Adrenal gland (tissue), 12 donors: ENCODE data around the gene SAMD15. TPM values are rescaled to one million over a fixed set of nuclear protein-coding genes. Genes with fewer than 3 reads are reported as not detected.

Experiments used
- DNase-seq, 7 donors: peaks; one replicate each; pipeline ENCODE4 v3.0.0-alpha.2; 2019 to 2020
- H3K27ac ChIP-seq, 5 donors: fragments of 200-600 bp; sonication (generic) in 4 of 5; 1 replicate in 3 of 5; 2 replicates in 2 of 5; pipeline versions ENCODE4 v1.5.1 to v1.8.0; 2016 to 2020; ENCODE audit warnings: mild to moderate bottlenecking in 1 of 5
- H3K27me3 ChIP-seq: fragments of 200-600 bp; 2 replicates; pipeline ENCODE4 v1.8.0; 2021
- H3K36me3 ChIP-seq, 2 donors: fragments of 200-600 bp; replicated peaks in 1 of 2; 1 replicate in 1 of 2; 2 replicates in 1 of 2; pipeline versions ENCODE4 v1.5.1 to v1.8.0; 2018 to 2022
- H3K4me1 ChIP-seq, 2 donors: fragments of 200-600 bp; replicated peaks in 1 of 2; 1 replicate in 1 of 2; 2 replicates in 1 of 2; pipeline versions ENCODE4 v1.5.1 to v1.8.0; 2018 to 2021
- H3K4me3 ChIP-seq, 4 donors: fragments of 200-600 bp; sonication (generic) in 3 of 4; one replicate each; pipeline ENCODE4 v1.5.1; 2016 to 2018
- H3K9me3 ChIP-seq, 3 donors: fragments of 200-600 bp; sonication (generic) in 1 of 3; replicated peaks in 1 of 3; 1 replicate in 2 of 3; 2 replicates in 1 of 3; pipeline versions ENCODE4 v1.5.1 to v1.8.0; 2016 to 2021
- CTCF ChIP-seq, 6 experiments: fragments of 450-650 bp in 4 of 6; fragments of 200-600 bp in 2 of 6; sonication (generic) in 1 of 6; IDR thresholded peaks; 1 replicate in 5 of 6; 2 replicates in 1 of 6; pipeline versions ENCODE4 v1.5.1 to v1.8.0; 2016 to 2021; ENCODE audit warnings: antibody characterized with exemption in 6 of 6, mild to moderate bottlenecking in 2 of 6, moderate library complexity in 1 of 6
- POLR2A ChIP-seq, 2 donors: fragments of 450-650 bp; IDR thresholded peaks; one replicate each; pipeline ENCODE4 v1.6.1; 2017; ENCODE audit warnings: antibody characterized with exemption in 2 of 2, mild to moderate bottlenecking in 2 of 2, moderate library complexity in 1 of 2
- WGBS, 4 donors: extraction: QIAGEN DNeasy Blood & Tissue Kit in 2 of 4; methylation state at CpG; one replicate each; pipeline versions ENCODE4 v1.1.5 to v1.1.7; 2013 to 2017; 5-methylcytosine and 5-hydroxymethylcytosine counted together
- intact Hi-C, 2 donors: fragments of 100-400 bp; cut with DNase I; formaldehyde crosslinking; loops; one replicate each; pipeline versions ENCODE4 v1.14.1 to v1.15.0; 2022 to 2023
- polyA plus RNA-seq, 3 donors: library from polyadenylated mRNA; stranded (reverse); fragments of 200-250 nt in 2 of 3; fragments of 350-450 nt in 1 of 3; fragmentation: Illumina TruSeq in 1 of 3; extraction: RNeasy Lipid Tissue Mini Kit (QIAGEN cat#74804) in 1 of 3; gene quantifications; one replicate each; pipeline ENCODE4 v1.2.3, GENCODE V29; 2013 to 2014
- total RNA-seq, 9 donors: library from RNA; depleted of rRNA in 4 of 9; stranded (reverse); fragments of >200 nt in 4 of 9; fragments of 120-200 nt in 1 of 9; fragmentation: NEBNext Ultra II Directional in 1 of 9; extraction: Animal tissue kit (Norgen Biotek cat#: 25700) in 1 of 9; gene quantifications; one replicate each; pipeline versions ENCODE4 v1.1.0 to v1.2.4, GENCODE V29; 2013 to 2023
- donor health status: healthy with polysubstance abuse.
- donor health status: Bipolar disorder and iron deficiency.
- donor health status: DM: yes; HTN: yes; CAD: no.
- donor health status: DM: no; HTN: no; CAD: no.
- donor health status: DM: no; HTN: no; CAD: no.
- donor health status: DM: yes; HTN: yes; CAD: no.

Gene SAMD15
- total and polyA plus RNA-seq, 12 donors: 0.24 to 4.6 (median 1.5) TPM

- H3K27me3 ChIP-seq: no peaks in the 10 kb centered on the region
- TF ChIP-seq CTCF (IDR thresholded peaks at IDR 0.05) (no peak), POLR2A (IDR thresholded peaks at IDR 0.05) (no peak)
Measured at GRCh38 chr14:77342726-77343397, 34.3 kb upstream of the SAMD15 start.

GRCh38 chr14:77343662-77344061, 33.5 kb upstream of the SAMD15 start:
- no peak for TF ChIP-seq CTCF (IDR thresholded peaks at IDR 0.05)
- TF ChIP-seq POLR2A (IDR thresholded peaks at IDR 0.05): no peak
- DNase-seq: no peak
- Histone ChIP-seq H3K4me3 (no peak overlapping the region), H3K4me1 (no peaks in the 10 kb centered on the region), H3K9me3 (no peaks in the 10 kb centered on the region), H3K27ac (no peak overlapping the region), H3K36me3 (peaks cover 0 to 17% of the 10 kb centered on the region in 2 donors), H3K27me3 (no peaks in the 10 kb centered on the region)
- WGBS, 4 donors: 84 to 93% (median 91%) methylated on average over 2 of the region's 2 CpGs
- intact Hi-C loops: no loop called here

More at GRCh38 chr14:77342726-77343397, 34.3 kb upstream of the SAMD15 start:
- H3K36me3 ChIP-seq: peaks cover 0 to 17% of the 10 kb centered on the region in 2 donors
- no peak overlapping the region for H3K4me3 ChIP-seq
- no peaks in the 10 kb centered on the region for H3K4me1 ChIP-seq
- intact Hi-C loops: no loop called here
- no peaks in the 10 kb centered on the region for H3K9me3 ChIP-seq
- no peak overlapping the region for H3K27ac ChIP-seq
- 92 to 95% (median 94%) methylated on average over 10 of the region's 10 CpGs for whole genome bisulfite sequencing, 4 donors
- DNase-seq: no peak

GRCh38 chr14:77344377-77344996, 32.7 kb upstream of the SAMD15 start:
- H3K4me3 ChIP-seq: no peak overlapping the region
- no peaks in the 10 kb centered on the region for H3K4me1 ChIP-seq
- DNase-seq: no peak
- H3K36me3 ChIP-seq: peaks cover 0 to 17% of the 10 kb centered on the region in 2 donors
- no peak for TF ChIP-seq CTCF (IDR thresholded peaks at IDR 0.05)
- H3K27me3 ChIP-seq: no peaks in the 10 kb centered on the region
- no peaks in the 10 kb centered on the region for H3K9me3 ChIP-seq
- WGBS, 4 donors: 81 to 89% (median 84%) methylated on average over 3 of the region's 3 CpGs
- H3K27ac ChIP-seq: no peak overlapping the region
- intact Hi-C loops: no loop called here

- WGBS, 4 donors: 79 to 97% (median 89%) methylated on average over 2 of the region's 2 CpGs
Measured at GRCh38 chr14:77346495-77346894, 30.7 kb upstream of the SAMD15 start.

More at GRCh38 chr14:77346495-77346894, 30.7 kb upstream of the SAMD15 start:
- H3K27me3 ChIP-seq: no peaks in the 10 kb centered on the region
- no peak for DNase-seq
- TF ChIP-seq POLR2A (IDR thresholded peaks at IDR 0.05) (no peak), CTCF (IDR thresholded peaks at IDR 0.05) (no peak)
- peaks cover 0 to 9% of the 10 kb centered on the region in 2 donors for H3K36me3 ChIP-seq
- no peak overlapping the region for H3K27ac ChIP-seq
- intact Hi-C loops: no loop called here
- H3K4me3 ChIP-seq: no peak overlapping the region
- H3K9me3 ChIP-seq: no peaks in the 10 kb centered on the region
- no peaks in the 10 kb centered on the region for H3K4me1 ChIP-seq
